HEK293T (cell line): ENCODE results near the gene RNF2.

ENCODE experiments used
- CTCF ChIA-PET: fragments of 350-600 bp; formaldehyde crosslinking; extraction: SDS; loops from one replicate; lab custom pipeline; 2021; ENCODE audit warnings: antibody characterized with exemption, inconsistent platforms; lab: Yijun Ruan, JAX
- POLR2A ChIA-PET: fragments of 350-600 bp; formaldehyde crosslinking; extraction: SDS; loops from one replicate; lab custom pipeline; 2020; ENCODE audit warnings: antibody characterized with exemption, inconsistent platforms; lab: Yijun Ruan, JAX
- DNase-seq: peaks from one replicate; pipeline ENCODE4 v3.0.0; 2012; ENCODE audit warnings: mixed read lengths; ENCODE audit errors: extremely low spot score
- ARNT ChIP-seq: fragments of 450-650 bp; IDR thresholded peaks from 2 replicates; pipeline ENCODE4 v1.6.1; 2017; ENCODE audit warnings: mild to moderate bottlenecking
- BHLHE40 ChIP-seq: fragments of 450-650 bp; IDR thresholded peaks from 2 replicates; pipeline ENCODE4 v1.6.1; 2016; ENCODE audit warnings: mild to moderate bottlenecking, moderate library complexity, borderline replicate concordance
- CTBP1 ChIP-seq: fragments of 450-650 bp; IDR thresholded peaks from 2 replicates; pipeline ENCODE4 v1.6.1; 2016; ENCODE audit warnings: borderline replicate concordance
- ELF4 ChIP-seq: fragments of 450-650 bp; IDR thresholded peaks from 2 replicates; pipeline ENCODE4 v1.6.1; 2017; ENCODE audit warnings: antibody characterized with exemption
- FOXA1 ChIP-seq: fragments of 450-650 bp; IDR thresholded peaks from 2 replicates; pipeline ENCODE4 v1.6.1; 2016; ENCODE audit warnings: mild to moderate bottlenecking
- FOXK2 ChIP-seq: fragments of 450-650 bp; IDR thresholded peaks from 2 replicates; pipeline ENCODE4 v1.6.1; 2016; ENCODE audit warnings: mild to moderate bottlenecking
- FOXM1 ChIP-seq: fragments of 450-650 bp; IDR thresholded peaks from 2 replicates; pipeline ENCODE4 v1.6.1; 2017; ENCODE audit warnings: mild to moderate bottlenecking, borderline replicate concordance
- HDGF ChIP-seq: fragments of 450-650 bp; IDR thresholded peaks from 2 replicates; pipeline ENCODE4 v1.6.1; 2017; ENCODE audit warnings: antibody characterized with exemption, borderline replicate concordance
- L3MBTL2 ChIP-seq: fragments of 450-650 bp; conservative IDR thresholded peaks from 2 replicates; pipeline ENCODE4 v1.6.1; 2016; ENCODE audit warnings: mild to moderate bottlenecking
- LEF1 ChIP-seq: fragments of 450-650 bp; IDR thresholded peaks from 2 replicates; pipeline ENCODE4 v1.6.1; 2017; ENCODE audit warnings: mild to moderate bottlenecking, borderline replicate concordance
- NFRKB ChIP-seq: fragments of 450-650 bp; IDR thresholded peaks from 2 replicates; pipeline ENCODE4 v1.6.1; 2016; ENCODE audit warnings: mild to moderate bottlenecking, moderate library complexity
- SP1 ChIP-seq: fragments of 450-650 bp; IDR thresholded peaks from 2 replicates; pipeline ENCODE4 v1.6.1; 2017
- SUZ12 ChIP-seq: fragments of 450-650 bp; IDR thresholded peaks from 2 replicates; pipeline ENCODE4 v1.6.1; 2016; ENCODE audit warnings: mild to moderate bottlenecking
- TARDBP ChIP-seq: fragments of 450-650 bp; IDR thresholded peaks from 2 replicates; pipeline ENCODE4 v1.6.1; 2016
- ZNF384 ChIP-seq: fragments of 450-650 bp; IDR thresholded peaks from 2 replicates; pipeline ENCODE4 v1.6.1; 2016
- TF ChIP-seq, protein P1 (sequence below): fragments of 450-650 bp; IDR thresholded peaks from 2 replicates; pipeline ENCODE4 v1.6.1; 2016

The RNF2 gene

DNA sequence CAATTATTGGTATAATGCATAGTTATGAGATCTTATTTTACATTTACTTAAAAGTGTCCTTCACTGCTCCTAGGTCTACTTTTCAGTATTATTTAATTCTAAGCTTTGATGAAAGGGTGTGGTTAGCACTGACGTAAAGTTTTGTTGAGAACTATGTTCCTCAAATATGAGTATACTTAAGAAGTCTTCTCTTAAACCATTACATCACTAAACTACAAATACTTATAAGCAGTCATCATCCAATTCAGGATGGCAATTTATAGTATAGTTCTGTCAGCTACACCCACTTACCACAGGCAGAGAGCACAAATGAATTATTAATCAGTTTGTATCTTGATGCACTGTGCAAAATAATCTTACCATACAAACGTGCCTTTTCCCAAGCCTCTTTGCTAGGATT is 84.3 kb downstream of the RNF2 start:
- ChIA-PET CTCF (no interaction called here), POLR2A (no interaction called here)
- TF ChIP-seq FOXM1 (no peak), BHLHE40 (no peak), L3MBTL2 (no peak)
- TF ChIP-seq, protein P1, sequence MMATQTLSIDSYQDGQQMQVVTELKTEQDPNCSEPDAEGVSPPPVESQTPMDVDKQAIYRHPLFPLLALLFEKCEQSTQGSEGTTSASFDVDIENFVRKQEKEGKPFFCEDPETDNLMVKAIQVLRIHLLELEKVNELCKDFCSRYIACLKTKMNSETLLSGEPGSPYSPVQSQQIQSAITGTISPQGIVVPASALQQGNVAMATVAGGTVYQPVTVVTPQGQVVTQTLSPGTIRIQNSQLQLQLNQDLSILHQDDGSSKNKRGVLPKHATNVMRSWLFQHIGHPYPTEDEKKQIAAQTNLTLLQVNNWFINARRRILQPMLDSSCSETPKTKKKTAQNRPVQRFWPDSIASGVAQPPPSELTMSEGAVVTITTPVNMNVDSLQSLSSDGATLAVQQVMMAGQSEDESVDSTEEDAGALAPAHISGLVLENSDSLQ, result no peak
- no peak for DNase-seq

DNA sequence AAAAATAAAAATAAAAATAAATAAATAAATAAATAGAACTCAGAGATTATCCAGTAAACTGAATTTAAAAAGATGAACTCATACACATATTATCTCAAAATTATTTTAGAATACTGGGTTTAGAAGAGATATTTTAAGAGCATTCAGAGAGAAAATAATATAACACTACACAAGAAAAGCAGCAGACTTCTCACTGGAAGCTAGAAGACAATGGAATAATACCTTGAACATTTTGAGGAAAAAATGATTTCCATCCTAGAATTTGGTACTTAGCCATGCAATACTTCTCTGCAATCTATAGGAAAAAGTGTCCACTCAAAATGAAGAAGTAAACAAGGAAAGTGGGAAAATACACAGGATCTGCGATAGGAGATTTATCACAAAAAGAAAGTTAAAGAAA is 87.2 kb downstream of the RNF2 start:
- CTCF ChIA-PET, result no interaction called here
- POLR2A ChIA-PET, result no interaction called here
- no peak for DNase-seq
- TF ChIP-seq FOXM1, result no peak
- TF ChIP-seq TARDBP, result no peak
- TF ChIP-seq SUZ12, result no peak
- no peak for TF ChIP-seq FOXA1
- no peak for TF ChIP-seq ZNF384

DNA sequence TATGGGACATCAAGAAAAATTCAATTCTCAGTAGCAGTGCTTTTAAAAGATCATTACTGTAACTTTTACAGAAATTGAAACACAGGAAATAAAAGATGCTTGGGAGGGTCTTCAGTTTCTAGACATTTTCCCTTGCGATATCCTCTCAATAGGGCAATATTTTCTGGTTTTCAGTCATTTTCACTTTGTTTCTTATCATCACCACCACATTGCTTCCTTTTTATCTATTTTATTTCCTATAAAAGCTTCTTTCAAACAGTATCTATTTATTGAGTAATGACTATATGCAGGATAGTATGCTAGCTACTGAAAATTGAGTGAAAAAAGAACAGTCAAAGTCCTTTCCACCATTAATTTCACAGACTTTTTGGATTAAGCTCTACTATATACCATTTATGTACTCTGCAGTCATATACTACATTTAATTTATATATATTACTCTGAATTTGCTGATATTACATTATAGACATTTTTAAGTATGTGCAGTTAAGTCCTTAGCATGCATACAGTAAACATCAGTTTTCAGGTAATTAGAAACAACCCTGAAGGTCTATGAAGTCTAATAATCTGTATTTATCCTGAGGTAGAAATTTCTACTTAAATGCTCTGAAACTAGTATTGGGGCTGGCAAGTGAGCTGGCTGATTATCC is 92.7 kb downstream of the RNF2 start:
- ChIA-PET CTCF (no interaction called here), POLR2A (no interaction called here)
- TF ChIP-seq ZNF384, result no peak
- TF ChIP-seq LEF1, result no peak
- no peak for TF ChIP-seq FOXA1
- no peak for TF ChIP-seq SP1
- no peak for TF ChIP-seq SUZ12
- TF ChIP-seq NFRKB, result no peak
- no peak for TF ChIP-seq BHLHE40
- TF ChIP-seq L3MBTL2, result no peak
- no peak for TF ChIP-seq HDGF
- no peak for TF ChIP-seq ARNT
- TF ChIP-seq, protein P1, result no peak
- TF ChIP-seq CTBP1, result no peak
- no peak for TF ChIP-seq FOXM1
- no peak for TF ChIP-seq FOXK2
- TF ChIP-seq ELF4, result no peak
- TF ChIP-seq TARDBP, result no peak

DNA sequence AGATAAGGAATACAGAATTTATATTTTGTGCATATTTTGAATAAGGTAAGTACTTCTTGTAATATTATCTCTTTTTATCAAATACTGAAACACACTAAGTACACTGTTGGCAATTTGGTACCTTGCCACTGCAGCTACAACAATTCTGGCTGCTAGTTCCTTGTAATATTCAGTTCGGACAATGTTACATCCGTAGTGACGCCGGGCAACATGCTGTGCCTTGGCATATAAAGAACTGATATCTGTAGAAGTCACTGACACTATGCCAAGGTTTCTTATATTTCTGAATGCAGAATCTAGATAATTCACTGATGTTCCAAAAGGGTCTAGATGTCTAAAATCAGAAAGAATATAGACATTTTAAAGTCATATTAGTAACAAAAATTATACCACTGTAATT is 93.9 kb downstream of the RNF2 start:
- ChIA-PET CTCF (no interaction called here), POLR2A (no interaction called here)
- TF ChIP-seq SP1 (no peak), ELF4 (no peak), LEF1 (no peak), FOXK2 (no peak), TARDBP (no peak), ZNF384 (no peak), CTBP1 (no peak), FOXM1 (no peak), NFRKB (no peak), FOXA1 (no peak), HDGF (no peak), ARNT (no peak), L3MBTL2 (no peak), SUZ12 (no peak), BHLHE40 (no peak)
- TF ChIP-seq, protein P1, result no peak
- DNase-seq, result no peak

More for the DNA sequence above, 92.7 kb downstream of the RNF2 start:
- DNase-seq, result no peak

DNA sequence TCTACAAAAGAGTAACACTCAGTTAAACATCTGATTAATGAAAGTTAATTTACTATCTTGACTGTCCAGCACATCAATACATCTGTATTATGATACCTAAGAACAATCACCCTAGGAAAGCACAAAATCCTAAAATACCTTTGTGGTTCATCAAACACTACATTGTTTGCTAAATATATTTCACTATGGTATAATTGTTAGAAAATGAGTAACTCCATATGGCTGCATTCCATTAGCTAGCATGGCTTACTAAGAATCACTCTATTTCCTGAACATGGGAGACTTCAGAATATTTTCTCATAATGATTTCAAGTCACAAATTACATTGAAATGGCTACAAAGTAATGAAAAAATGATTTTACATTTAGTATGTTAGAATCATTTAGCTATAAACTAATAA is 98.9 kb downstream of the RNF2 start:
- POLR2A ChIA-PET, result no interaction called here
- CTCF ChIA-PET, result interaction anchor here (1.3 kb wide), 1 partner anchor 26 kb away, joined by 4 read pairs; no protein-coding TSS in a partner anchor
- TF ChIP-seq LEF1, result no peak
- TF ChIP-seq BHLHE40, result no peak
- no peak for TF ChIP-seq FOXK2
- no peak for TF ChIP-seq L3MBTL2
- no peak for TF ChIP-seq CTBP1
- no peak for TF ChIP-seq NFRKB
- DNase-seq, result no peak

DNA sequence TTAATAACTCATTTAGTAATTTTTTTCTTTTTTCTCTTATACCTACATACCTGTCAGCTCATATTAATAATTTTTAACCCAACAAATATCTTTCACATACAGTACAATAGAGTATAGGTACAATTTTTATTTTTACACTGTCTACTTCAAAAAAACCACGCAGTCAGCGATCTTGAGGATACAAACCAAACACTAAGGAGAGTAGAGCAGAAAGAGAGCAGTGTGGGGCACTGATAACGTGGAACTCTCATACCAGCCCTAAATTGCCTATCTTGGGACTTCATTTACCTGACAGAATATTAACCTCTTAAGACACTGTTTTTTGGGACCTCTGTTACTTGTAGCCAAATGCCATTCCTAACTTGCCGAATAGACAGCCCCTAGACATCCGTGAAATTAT is 105.9 kb downstream of the RNF2 start:
- TF ChIP-seq L3MBTL2 (no peak), CTBP1 (no peak), SP1 (no peak), BHLHE40 (no peak), NFRKB (no peak), LEF1 (no peak), HDGF (no peak), SUZ12 (no peak)
- TF ChIP-seq, protein P1, result no peak
- CTCF ChIA-PET, result no interaction called here
- POLR2A ChIA-PET, result no interaction called here
- DNase-seq, result no peak
